Skeletal muscle satellite cell (primary cell): ENCODE results near the gene TAL2.

ENCODE experiments used
- H3K27me3 ChIP-seq: 2 replicates; pipeline ENCODE4 v1.7.0; 2013; ENCODE audit warnings: low read length; ENCODE audit not compliant: control insufficient read depth, insufficient read depth
- H3K36me3 ChIP-seq: 2 replicates; pipeline ENCODE4 v1.7.0; 2013; ENCODE audit warnings: mild to moderate bottlenecking, control low read depth, low read length; ENCODE audit not compliant: insufficient read depth
- H3K4me1 ChIP-seq: 2 replicates; pipeline ENCODE4 v1.7.0; 2013; ENCODE audit warnings: low read length; ENCODE audit not compliant: control insufficient read depth, insufficient read depth
- H3K4me2 ChIP-seq: 2 replicates; pipeline ENCODE4 v1.7.0; 2013; ENCODE audit warnings: mild to moderate bottlenecking, low read length
- H3K4me3 ChIP-seq: 2 replicates; pipeline ENCODE4 v1.7.0; 2013; ENCODE audit warnings: low read length
- H3K9ac ChIP-seq: 2 replicates; pipeline ENCODE4 v1.7.0; 2013; ENCODE audit warnings: mild to moderate bottlenecking, low read depth, low read length, moderate library complexity
- H3K9me3 ChIP-seq: replicated peaks from 2 replicates; pipeline ENCODE4 v1.7.0; 2013; ENCODE audit warnings: mild to moderate bottlenecking, control low read depth, low read length

TAL2 gene

GRCh38 chr9:105651806-105652205 is 10.5 kb upstream of the TAL2 start:
- H3K9me3 ChIP-seq = no peaks in the 10 kb centered on the region

GRCh38 chr9:105656131-105656921 is 5.9 kb upstream of the TAL2 start:
- H3K9ac ChIP-seq = no peak overlapping the region
- H3K4me1 ChIP-seq = peaks cover 9% of the 10 kb centered on the region
- H3K9me3 ChIP-seq = no peaks in the 10 kb centered on the region
- peaks cover 22% of the 10 kb centered on the region for H3K27me3 ChIP-seq
- H3K4me3 ChIP-seq = peak overlapping the region; percentile 72
- H3K36me3 ChIP-seq = no peaks in the 10 kb centered on the region
- peak overlapping the region; percentile 96 for H3K4me2 ChIP-seq

More at GRCh38 chr9:105651806-105652205, 10.5 kb upstream of the TAL2 start:
- Histone ChIP-seq H3K4me2 (no peak overlapping the region), H3K9ac (no peak overlapping the region), H3K4me3 (no peak overlapping the region), H3K4me1 (peaks cover 9% of the 10 kb centered on the region), H3K27me3 (peaks cover 7% of the 10 kb centered on the region), H3K36me3 (no peaks in the 10 kb centered on the region)

GRCh38 chr9:105658351-105658750 is 3.9 kb upstream of the TAL2 start:
- no peak overlapping the region for H3K4me3 ChIP-seq
- no peak overlapping the region for H3K4me2 ChIP-seq
- H3K27me3 ChIP-seq = peaks cover 22% of the 10 kb centered on the region
- H3K4me1 ChIP-seq = peaks cover 9% of the 10 kb centered on the region
- H3K36me3 ChIP-seq = no peaks in the 10 kb centered on the region
- no peaks in the 10 kb centered on the region for H3K9me3 ChIP-seq
- no peak overlapping the region for H3K9ac ChIP-seq

- Histone ChIP-seq H3K9ac (no peak overlapping the region), H3K4me3 (no peak overlapping the region), H3K36me3 (no peaks in the 10 kb centered on the region), H3K27me3 (peaks cover 19% of the 10 kb centered on the region), H3K4me2 (no peak overlapping the region), H3K9me3 (no peaks in the 10 kb centered on the region), H3K4me1 (peaks cover 7% of the 10 kb centered on the region)
Observed at GRCh38 chr9:105661011-105661410, 1.2 kb upstream of the TAL2 start.

- no peak overlapping the region for H3K9ac ChIP-seq
- peaks cover 9% of the 10 kb centered on the region for H3K27me3 ChIP-seq
- H3K9me3 ChIP-seq = no peaks in the 10 kb centered on the region
- no peaks in the 10 kb centered on the region for H3K4me1 ChIP-seq
- no peak overlapping the region for H3K4me3 ChIP-seq
- no peak overlapping the region for H3K4me2 ChIP-seq
- H3K36me3 ChIP-seq = no peaks in the 10 kb centered on the region
Observed at GRCh38 chr9:105663914-105664313, 1.7 kb downstream of the TAL2 start.

GRCh38 chr9:105667867-105668266 is 5.6 kb downstream of the TAL2 start:
- no peak overlapping the region for H3K9ac ChIP-seq
- no peak overlapping the region for H3K4me3 ChIP-seq
- H3K36me3 ChIP-seq = no peaks in the 10 kb centered on the region
- H3K4me1 ChIP-seq = no peaks in the 10 kb centered on the region
- no peak overlapping the region for H3K4me2 ChIP-seq
- H3K27me3 ChIP-seq = peaks cover 20% of the 10 kb centered on the region
- no peaks in the 10 kb centered on the region for H3K9me3 ChIP-seq

GRCh38 chr9:105670315-105670714 is 8.1 kb downstream of the TAL2 start:
- Histone ChIP-seq H3K9ac (no peak overlapping the region), H3K9me3 (no peaks in the 10 kb centered on the region), H3K4me2 (no peak overlapping the region), H3K4me3 (no peak overlapping the region), H3K4me1 (no peaks in the 10 kb centered on the region), H3K27me3 (peaks cover 20% of the 10 kb centered on the region), H3K36me3 (no peaks in the 10 kb centered on the region)

GRCh38 chr9:105670775-105671174 is 8.5 kb downstream of the TAL2 start:
- Histone ChIP-seq H3K9ac (no peak overlapping the region), H3K4me2 (no peak overlapping the region), H3K9me3 (no peaks in the 10 kb centered on the region), H3K36me3 (no peaks in the 10 kb centered on the region), H3K27me3 (peaks cover 20% of the 10 kb centered on the region), H3K4me1 (no peaks in the 10 kb centered on the region), H3K4me3 (no peak overlapping the region)

- Histone ChIP-seq H3K9ac (no peak overlapping the region), H3K4me2 (no peak overlapping the region), H3K27me3 (peaks cover 23% of the 10 kb centered on the region), H3K4me3 (no peak overlapping the region), H3K36me3 (no peaks in the 10 kb centered on the region), H3K9me3 (no peaks in the 10 kb centered on the region), H3K4me1 (no peaks in the 10 kb centered on the region)
Observed at GRCh38 chr9:105672711-105673234, 10.5 kb downstream of the TAL2 start.

GRCh38 chr9:105673850-105674387 is 11.7 kb downstream of the TAL2 start:
- peaks cover 24% of the 10 kb centered on the region for H3K27me3 ChIP-seq
- no peak overlapping the region for H3K4me3 ChIP-seq
- H3K9ac ChIP-seq = no peak overlapping the region
- H3K9me3 ChIP-seq = no peaks in the 10 kb centered on the region
- no peak overlapping the region for H3K4me2 ChIP-seq
- H3K36me3 ChIP-seq = no peaks in the 10 kb centered on the region
- H3K4me1 ChIP-seq = no peaks in the 10 kb centered on the region

GRCh38 chr9:105676351-105676923 is 14.2 kb downstream of the TAL2 start:
- Histone ChIP-seq H3K9ac (no peak overlapping the region), H3K4me1 (no peaks in the 10 kb centered on the region), H3K36me3 (no peaks in the 10 kb centered on the region), H3K4me2 (no peak overlapping the region), H3K27me3 (peaks cover 14% of the 10 kb centered on the region), H3K4me3 (no peak overlapping the region), H3K9me3 (no peaks in the 10 kb centered on the region)
